Mammary epithelial cell (primary cell): ENCODE data around the gene TAB3.

Experiments used
- CTCF ChIP-seq, 2 donors: IDR thresholded peaks in 1 of 2; conservative IDR thresholded peaks in 1 of 2; 2 replicates each; pipeline ENCODE4 v1.5.1; 2011 to 2012; ENCODE audit warnings: inconsistent platforms in 2 of 2, low read length in 2 of 2, mild to moderate bottlenecking in 2 of 2, control low read depth in 1 of 2, low read depth in 1 of 2; ENCODE audit not compliant: insufficient read depth in 1 of 2; ENCODE audit errors: extremely low read depth in 1 of 2
- EZH2 ChIP-seq: IDR thresholded peaks from 2 replicates; pipeline ENCODE4 v1.6.1; 2012; ENCODE audit warnings: low read length, inconsistent platforms, borderline replicate concordance

GRCh38 chrX:30799327-30799726 lies 89.7 kb downstream of the TAB3 start:
- no peak for TF ChIP-seq EZH2
- TF ChIP-seq CTCF (conservative IDR thresholded peaks at IDR 0.05 in 1 of 2, IDR thresholded peaks at IDR 0.05 in 1 of 2; ENCODE audit: extremely low read depth in 1 of 2, insufficient read depth in 1 of 2, low read depth in 1 of 2, low read length in 2 of 2), result no peak
